ENCODE results near the gene AHSP. TPM values are rescaled to one million over a fixed set of nuclear protein-coding genes. Genes with fewer than 3 reads are reported as not detected.
A peak's percentile ranks its signal among the peaks of the same experiment; 100 is the strongest.
"Not testable (repeated sequence)": the region's sequence is repeated elsewhere in the genome, so short reads cannot be mapped to it uniquely, and the experiment has no call there.

The AHSP gene
- total RNA-seq, 1 donor from 2014 or later: not detected

DNA sequence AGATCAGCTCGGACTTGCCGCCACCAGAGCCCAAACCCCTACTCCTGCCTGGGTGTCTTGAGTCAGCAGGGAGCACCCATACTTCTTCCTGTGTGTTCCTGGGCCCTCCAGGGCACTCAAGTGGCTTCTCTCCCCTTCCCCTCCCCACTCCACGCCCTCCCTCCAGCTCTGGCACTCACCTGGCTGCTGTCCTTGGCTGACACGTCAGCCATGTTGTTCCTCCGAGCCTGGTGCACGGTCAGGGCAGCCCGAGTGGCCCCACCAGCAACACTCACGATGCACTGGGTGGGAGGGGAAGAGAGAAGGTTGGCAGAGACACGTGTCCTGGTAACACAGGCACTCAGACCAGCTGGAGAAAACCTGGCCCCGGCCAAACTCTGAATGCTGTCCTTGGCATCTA is 31.0 kb upstream of the AHSP start:
- intact Hi-C loops (cut with DNase I): no loop called here
- ATAC-seq (no peak), DNase-seq (ENCODE audit: missing footprints) (no peak)

- ATAC-seq: no peak
- intact Hi-C loops (cut with DNase I): no loop called here
- DNase-seq (ENCODE audit: missing footprints): no peak
These were observed 29.2 kb upstream of the AHSP start for GRCh38 chr16:31498493-31498892.

GRCh38 chr16:31499928-31500327 is 27.8 kb upstream of the AHSP start:
- no peak for DNase-seq (ENCODE audit: missing footprints)
- no peak for ATAC-seq
- intact Hi-C loops (cut with DNase I): no loop called here

GRCh38 chr16:31501226-31501965 is 26.3 kb upstream of the AHSP start:
- intact Hi-C loops (cut with DNase I): no loop called here
- ATAC-seq (no peak), DNase-seq (ENCODE audit: missing footprints) (no peak)

DNA sequence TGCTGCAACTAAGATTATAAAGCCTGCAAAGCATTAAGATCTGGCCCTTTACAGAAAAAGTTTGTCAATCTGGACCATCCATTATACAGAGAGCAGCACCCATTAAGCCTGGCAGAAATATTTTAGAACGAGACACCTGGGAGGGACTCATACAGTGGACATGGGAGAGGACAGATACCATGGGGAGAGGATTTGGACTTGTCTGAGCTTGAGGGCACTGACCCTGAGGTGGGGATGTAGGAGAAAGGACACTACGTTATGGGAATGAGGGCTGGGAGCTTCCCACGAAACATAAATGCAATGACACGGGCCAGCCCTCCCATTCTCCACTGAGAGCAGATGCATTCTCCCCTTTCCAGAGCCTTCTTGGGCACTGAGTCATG is 25.7 kb upstream of the AHSP start:
- intact Hi-C loops (cut with DNase I): no loop called here
- ATAC-seq: no peak
- no peak for DNase-seq (ENCODE audit: missing footprints)

DNA sequence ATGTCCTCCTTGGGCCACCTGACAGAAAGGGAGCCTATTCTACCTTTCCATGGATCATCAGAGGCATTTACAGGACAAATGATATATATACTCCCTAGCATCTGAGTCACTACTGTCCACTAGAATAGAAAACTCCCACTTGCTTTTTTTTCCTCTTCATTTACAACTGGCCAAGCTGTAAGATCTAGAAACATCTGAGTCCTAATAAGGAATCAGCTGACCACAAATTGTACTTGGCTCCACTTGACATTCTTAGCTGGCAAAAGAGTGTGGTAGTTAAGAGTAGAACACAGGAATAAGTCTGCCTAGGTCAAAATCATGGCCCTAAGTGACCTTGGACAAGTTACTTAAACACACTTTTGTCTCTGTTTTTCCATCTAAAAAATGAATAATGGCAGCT is 24.7 kb upstream of the AHSP start:
- ATAC-seq (no peak), DNase-seq (ENCODE audit: missing footprints) (no peak)
- intact Hi-C loops (cut with DNase I): no loop called here

- DNase-seq (ENCODE audit: missing footprints); ATAC-seq; intact Hi-C loops (cut with DNase I): not testable (repeated sequence)
These were observed 24.1 kb upstream of the AHSP start for GRCh38 chr16:31503555-31503954.

DNA sequence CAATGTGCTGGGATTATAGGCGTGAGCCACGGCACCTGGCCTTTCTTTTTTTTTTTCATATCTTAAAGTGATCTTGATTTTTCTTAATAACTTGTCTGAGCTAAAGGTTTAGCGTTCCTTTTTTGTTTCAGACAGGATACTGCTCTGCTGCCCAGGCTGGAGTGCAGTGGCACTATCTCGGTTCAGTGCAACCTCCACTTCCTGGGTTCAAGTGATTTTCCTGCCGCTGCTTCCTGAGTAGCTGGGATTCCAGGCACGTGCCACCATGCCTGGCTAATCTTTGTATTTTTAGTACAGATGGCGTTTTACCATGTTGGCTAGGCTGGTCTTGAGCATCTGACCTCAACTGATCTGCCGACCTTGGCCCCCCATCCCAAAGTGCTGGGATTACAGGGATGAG is 23.5 kb upstream of the AHSP start:
- DNase-seq (ENCODE audit: missing footprints) (no peak), ATAC-seq (no peak)
- intact Hi-C loops (cut with DNase I): no loop called here

DNA sequence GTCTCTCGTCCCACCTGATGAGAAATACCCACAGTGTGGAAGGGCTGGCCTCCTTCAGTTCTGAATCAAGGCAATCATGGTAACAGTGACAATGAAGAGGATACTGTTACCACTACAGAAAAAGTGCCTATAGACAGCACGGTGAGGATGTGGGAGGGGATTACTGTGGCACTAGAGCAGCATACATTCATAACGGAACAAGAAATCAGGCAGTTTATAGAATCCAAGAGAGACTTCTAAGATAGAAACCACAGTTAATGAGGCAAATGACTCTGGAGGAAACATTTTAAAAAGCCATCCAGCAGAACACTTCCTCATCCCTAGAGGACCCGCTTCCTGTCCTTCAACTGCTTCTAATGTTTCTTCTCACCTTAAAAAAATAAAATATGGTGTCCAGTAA is 22.2 kb upstream of the AHSP start:
- DNase-seq (ENCODE audit: missing footprints): no peak
- intact Hi-C loops (cut with DNase I): loop anchor here (5.0 kb wide), 1 partner anchor 43 kb away; no protein-coding TSS in a partner anchor
- no peak for ATAC-seq

GRCh38 chr16:31507617-31507928 is 20.1 kb upstream of the AHSP start:
- intact Hi-C loops (cut with DNase I): loop anchor here (5.0 kb wide), 1 partner anchor 45 kb away; no protein-coding TSS in a partner anchor
- no peak for ATAC-seq

DNA sequence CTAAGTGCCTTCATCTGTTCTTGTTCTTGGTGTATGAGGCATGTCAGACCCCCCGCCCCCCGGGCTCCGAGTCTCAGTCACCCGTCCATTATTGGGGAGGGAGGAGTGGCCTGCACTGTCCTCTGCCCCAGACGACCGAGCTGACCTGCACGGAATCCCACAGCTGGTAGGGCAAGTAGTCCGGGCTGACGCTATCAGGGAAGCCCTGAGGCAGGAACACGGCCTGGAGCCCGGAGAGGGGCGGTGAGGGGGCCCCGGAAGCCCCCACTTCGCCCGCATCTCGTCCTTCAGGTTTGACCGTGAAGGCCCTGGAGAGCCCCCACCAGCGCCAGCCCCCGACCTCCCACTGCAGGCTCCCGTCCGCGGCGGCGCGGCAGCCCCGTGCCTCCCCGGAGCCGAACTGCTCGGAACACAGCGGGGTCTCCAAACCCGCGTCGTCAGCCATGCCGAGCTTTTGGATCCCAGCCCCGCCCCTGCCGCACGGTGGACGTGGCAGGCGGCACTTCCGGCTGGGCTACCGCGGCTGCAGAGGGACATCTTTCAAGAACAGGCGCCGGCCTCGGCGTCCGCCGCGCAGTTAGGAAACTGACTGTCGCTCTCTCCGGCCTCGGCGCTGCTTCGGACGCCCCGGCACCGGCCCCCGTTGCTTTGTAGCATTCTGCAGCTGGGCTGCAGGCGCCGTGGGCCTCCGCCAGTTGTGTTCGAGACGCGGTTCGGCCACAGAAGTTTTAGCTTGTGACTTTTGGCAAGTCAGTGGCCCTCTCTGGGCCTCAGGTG is 19.6 kb upstream of the AHSP start, which contains the start of gene RUSF1:
Gene RUSF1 (minus strand): TSS at position 463 of the 777 bp plus-strand sequence. CDS start 18 bp downstream, at position 445.
- DNase-seq (ENCODE audit: missing footprints): peak; percentile 97
- intact Hi-C loops (cut with DNase I): loop anchor here (5.0 kb wide), 1 partner anchor 46 kb away; no protein-coding TSS in a partner anchor
- ATAC-seq: peak; percentile 96

More at GRCh38 chr16:31507617-31507928, 20.1 kb upstream of the AHSP start:
- DNase-seq (ENCODE audit: missing footprints): no peak

DNA sequence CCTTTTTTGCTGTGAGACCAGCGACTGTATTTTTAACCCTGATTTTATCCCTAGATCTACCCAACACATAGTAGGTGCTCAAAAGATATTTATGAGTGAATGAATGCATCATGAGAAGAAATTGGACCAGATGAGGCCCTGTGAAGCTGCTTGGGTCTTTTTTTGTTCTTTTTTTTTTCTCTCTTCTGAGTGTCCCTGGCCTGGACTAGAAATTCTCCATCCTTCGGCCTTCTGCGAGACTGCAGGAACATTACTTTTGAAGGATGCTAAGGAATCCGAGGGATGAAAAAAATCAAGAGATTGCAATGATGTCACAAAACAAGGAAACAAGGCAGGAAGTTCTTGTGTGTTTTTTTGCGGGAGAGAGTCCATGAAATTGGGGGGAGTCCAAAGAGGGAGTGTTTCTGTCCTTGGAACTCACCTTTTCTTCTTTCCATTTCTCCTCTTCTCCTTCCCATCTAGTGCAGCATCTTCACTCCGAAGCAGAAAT is 18.9 kb upstream of the AHSP start:
- DNase-seq (ENCODE audit: missing footprints) (no peak), ATAC-seq (peak; percentile 24)
- intact Hi-C loops (cut with DNase I): loop anchor here (5.0 kb wide), 1 partner anchor 46 kb away; no protein-coding TSS in a partner anchor

DNA sequence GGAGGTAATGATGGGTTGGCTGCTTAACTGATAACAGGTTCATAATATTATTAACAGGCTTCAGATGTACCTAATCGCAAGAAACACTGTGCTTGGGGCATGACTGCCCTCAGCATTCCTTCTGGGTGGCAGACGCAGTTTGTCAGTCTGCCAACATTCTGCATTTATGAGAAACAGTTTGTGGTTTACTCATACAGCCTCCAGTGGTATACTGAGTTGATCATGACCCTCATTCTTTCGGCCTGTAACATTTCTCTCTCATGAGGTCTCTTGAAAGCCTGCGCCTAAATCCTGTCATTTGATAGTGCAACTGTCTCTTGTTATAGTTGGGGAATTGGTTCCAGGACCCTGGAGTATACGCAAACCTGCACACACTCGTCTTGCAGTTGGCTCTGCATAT is 14.6 kb upstream of the AHSP start:
- no peak for DNase-seq (ENCODE audit: missing footprints)
- intact Hi-C loops (cut with DNase I): no loop called here
- ATAC-seq: no peak

- intact Hi-C loops (cut with DNase I): no loop called here
- ATAC-seq: no peak
- DNase-seq (ENCODE audit: missing footprints): no peak
These were observed 13.8 kb upstream of the AHSP start for GRCh38 chr16:31513884-31514283.

DNA sequence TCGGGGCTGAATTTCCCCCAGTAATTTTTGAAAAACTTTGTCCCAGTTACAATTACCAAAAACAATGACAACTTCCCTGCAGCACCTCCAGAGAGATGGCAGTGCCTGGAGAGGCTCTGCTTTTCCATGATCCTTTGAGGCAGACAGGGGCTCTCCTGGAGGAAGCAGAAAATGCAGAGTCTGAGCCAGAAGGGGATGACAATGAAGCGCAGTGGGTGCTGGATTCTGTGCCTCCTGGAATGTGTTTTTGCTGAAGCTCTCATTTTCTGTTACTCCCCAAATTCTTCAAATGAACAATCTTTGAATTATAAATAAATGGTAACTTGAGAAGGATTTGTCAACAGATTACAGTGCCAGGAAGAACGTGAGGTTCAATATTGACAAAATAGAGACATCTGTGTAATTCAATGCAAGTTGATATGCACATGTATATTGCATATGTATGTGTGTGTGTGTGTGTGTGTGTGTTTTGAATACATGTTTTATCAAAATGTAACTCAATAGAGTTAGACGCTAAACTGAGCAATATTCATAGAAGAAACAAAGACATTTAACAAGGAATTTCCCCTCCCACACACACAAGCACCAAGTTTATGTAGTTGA is 9.8 kb upstream of the AHSP start:
- DNase-seq (ENCODE audit: missing footprints): no peak
- intact Hi-C loops (cut with DNase I): no loop called here
- ATAC-seq: no peak

- DNase-seq (ENCODE audit: missing footprints) (no peak), ATAC-seq (no peak)
- intact Hi-C loops (cut with DNase I): no loop called here
These were observed 7.8 kb upstream of the AHSP start for GRCh38 chr16:31519759-31520431.

- ATAC-seq: no peak
- intact Hi-C loops (cut with DNase I): no loop called here
- DNase-seq (ENCODE audit: missing footprints): no peak
These were observed 6.3 kb upstream of the AHSP start for GRCh38 chr16:31521368-31521767.

DNA sequence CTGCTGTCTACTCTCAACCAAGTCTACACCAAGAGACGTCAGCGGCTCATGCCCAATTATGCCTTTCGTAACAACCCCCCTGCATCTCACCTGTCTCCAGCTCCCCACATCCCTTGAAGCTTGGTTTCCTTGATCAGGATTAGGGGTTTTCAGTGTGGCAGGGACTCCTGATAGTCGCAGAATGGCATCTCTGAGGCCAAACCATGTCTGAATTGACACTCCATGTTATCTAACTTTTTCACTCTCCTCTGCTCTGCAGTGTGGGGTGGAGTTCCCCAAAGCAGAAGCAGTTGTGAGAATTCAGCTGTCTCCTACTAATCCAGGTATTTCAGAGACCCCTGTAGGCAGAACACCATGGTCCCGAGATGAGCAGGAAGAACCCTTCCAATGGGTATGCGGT is 5.6 kb upstream of the AHSP start:
- no peak for DNase-seq (ENCODE audit: missing footprints)
- no peak for ATAC-seq
- intact Hi-C loops (cut with DNase I): no loop called here

- ATAC-seq; DNase-seq (ENCODE audit: missing footprints); intact Hi-C loops (cut with DNase I): not testable (repeated sequence)
These were observed 3.9 kb upstream of the AHSP start for GRCh38 chr16:31523768-31524167.

Data from Right ventricle myocardium inferior (tissue), 1 donor.